Retinal pigment epithelial cell (primary cell): ENCODE data around the gene GPER1.
A peak's percentile ranks its signal among the peaks of the same experiment; 100 is the strongest.

ENCODE experiments used
- DNase-seq: peaks from one replicate; pipeline ENCODE4 v3.0.0-alpha.2; 2010; ENCODE audit warnings: low read depth
- H3K4me3 ChIP-seq: 2 replicates; pipeline ENCODE4 v1.5.1; 2011; ENCODE audit warnings: mild to moderate bottlenecking, low read length, control low read depth, moderate library complexity
- TF ChIP-seq, protein P1 (sequence below): conservative IDR thresholded peaks from 2 replicates; pipeline ENCODE4 v1.5.1; 2011; ENCODE audit warnings: low read depth, low read length, control low read depth, inconsistent platforms

Gene GPER1

DNA sequence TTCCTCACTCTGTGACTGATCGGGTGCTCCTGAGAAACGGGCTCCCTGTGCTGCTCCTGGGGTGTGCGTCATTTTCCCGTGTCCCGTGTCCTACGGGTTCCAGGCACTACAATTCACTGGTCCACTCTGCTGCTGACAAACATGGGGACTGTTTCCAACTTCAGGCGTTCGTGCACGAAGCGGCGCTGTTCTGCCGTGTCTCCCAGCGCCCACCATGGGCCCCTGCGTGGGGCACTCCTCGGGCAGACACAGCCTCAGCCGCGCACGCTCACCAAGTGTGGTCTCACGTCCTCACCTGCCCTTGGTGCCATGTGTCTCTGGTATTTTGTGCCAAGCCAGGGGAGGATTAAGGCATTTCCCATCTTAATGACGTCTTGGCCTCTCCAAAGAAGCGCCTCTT, 24.6 kb upstream of the GPER1 start:
- TF ChIP-seq, protein P1, sequence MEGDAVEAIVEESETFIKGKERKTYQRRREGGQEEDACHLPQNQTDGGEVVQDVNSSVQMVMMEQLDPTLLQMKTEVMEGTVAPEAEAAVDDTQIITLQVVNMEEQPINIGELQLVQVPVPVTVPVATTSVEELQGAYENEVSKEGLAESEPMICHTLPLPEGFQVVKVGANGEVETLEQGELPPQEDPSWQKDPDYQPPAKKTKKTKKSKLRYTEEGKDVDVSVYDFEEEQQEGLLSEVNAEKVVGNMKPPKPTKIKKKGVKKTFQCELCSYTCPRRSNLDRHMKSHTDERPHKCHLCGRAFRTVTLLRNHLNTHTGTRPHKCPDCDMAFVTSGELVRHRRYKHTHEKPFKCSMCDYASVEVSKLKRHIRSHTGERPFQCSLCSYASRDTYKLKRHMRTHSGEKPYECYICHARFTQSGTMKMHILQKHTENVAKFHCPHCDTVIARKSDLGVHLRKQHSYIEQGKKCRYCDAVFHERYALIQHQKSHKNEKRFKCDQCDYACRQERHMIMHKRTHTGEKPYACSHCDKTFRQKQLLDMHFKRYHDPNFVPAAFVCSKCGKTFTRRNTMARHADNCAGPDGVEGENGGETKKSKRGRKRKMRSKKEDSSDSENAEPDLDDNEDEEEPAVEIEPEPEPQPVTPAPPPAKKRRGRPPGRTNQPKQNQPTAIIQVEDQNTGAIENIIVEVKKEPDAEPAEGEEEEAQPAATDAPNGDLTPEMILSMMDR, result no peak
- no peak overlapping the region for H3K4me3 ChIP-seq
- no peak for DNase-seq

DNA sequence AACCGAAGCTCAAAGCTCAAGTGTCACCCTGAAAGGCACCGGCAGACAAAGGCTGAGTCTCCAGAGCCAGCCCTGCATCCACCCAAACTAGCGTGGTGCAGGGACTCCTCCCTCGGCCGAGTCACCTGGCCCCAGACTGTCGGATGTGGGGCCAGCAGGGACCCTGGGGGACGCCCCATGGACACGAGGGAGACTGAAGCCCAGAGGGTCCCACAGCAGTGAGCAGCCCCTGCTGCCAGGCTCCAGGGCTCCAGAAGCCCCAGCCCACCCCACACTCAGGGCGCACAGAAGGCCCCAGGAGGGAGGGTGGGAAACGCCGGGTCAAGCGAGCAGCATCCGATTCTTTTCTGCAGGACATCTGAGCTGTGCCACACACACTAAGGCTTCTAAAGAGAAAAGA, 23.3 kb upstream of the GPER1 start:
- DNase-seq, result no peak
- H3K4me3 ChIP-seq, result no peak overlapping the region
- TF ChIP-seq, protein P1, result no peak

DNA sequence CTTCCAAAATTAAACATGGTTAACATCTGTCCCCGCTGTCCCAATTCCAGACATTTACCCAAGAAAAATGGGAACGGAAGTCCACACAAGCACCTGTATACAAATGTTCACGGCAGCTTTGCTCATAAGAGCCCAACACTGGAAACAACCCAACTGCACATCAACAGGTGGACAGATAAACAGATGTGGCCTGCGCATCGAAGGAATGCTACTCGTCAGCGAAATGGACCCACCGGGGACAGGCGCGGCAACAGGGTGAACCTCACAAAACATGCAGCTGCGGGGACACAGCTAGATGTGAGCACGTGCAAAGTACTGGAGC, 22.7 kb upstream of the GPER1 start:
- H3K4me3 ChIP-seq, result no peak overlapping the region
- TF ChIP-seq, protein P1, result no peak
- no peak for DNase-seq

DNA sequence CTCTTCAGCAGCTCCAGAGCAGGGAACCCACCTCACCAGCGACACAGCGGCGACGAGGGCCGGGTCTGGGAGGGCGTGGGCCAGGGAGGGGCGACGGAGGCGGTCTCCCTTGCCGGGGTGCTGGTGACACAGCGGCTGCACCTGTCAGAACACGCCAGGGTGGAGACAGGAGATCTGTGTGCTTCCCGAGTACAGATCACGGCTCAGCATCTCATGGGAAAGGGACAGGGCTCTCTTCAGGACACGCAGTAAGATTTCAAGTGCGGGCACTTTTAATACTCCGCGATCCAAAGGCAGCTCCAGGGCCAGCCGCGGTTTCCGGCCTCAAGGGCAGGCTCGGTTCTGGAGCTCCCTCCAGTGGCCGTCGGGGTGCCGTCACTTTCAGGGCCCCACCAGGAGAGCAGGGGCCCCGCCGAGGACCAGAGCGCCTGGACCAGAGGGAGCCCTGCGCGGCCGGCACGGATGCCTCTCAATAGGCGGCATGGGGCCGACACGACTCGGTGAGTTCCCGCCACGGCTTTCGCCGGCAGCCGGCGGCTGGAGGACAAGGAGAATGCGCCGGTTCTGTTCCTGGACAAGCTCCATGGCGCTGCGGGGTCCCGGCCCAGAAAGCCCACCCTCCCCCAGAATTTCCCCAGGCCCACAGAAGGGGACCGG, 22.2 kb upstream of the GPER1 start:
- TF ChIP-seq, protein P1, result peak; percentile 91
- no peak overlapping the region for H3K4me3 ChIP-seq
- DNase-seq, result no peak

DNA sequence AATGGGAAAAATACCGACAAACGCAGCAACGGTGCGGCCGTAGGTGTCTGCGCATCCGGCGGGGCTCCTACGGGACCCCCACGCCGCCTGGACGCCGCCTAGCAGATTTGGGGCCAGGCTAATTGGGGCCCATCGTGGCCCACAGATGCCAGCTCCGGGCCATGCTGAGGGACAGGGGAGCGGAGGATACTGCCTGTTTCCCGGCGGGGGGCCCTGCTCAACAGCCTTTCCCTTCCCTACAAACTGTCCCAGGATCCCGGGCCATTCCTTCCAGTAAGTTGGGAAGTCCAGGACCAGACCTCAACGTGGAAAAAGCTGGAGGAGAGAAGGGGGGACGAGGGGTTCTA, 21.7 kb upstream of the GPER1 start:
- no peak overlapping the region for H3K4me3 ChIP-seq
- no peak for DNase-seq
- TF ChIP-seq, protein P1, result no peak

DNA sequence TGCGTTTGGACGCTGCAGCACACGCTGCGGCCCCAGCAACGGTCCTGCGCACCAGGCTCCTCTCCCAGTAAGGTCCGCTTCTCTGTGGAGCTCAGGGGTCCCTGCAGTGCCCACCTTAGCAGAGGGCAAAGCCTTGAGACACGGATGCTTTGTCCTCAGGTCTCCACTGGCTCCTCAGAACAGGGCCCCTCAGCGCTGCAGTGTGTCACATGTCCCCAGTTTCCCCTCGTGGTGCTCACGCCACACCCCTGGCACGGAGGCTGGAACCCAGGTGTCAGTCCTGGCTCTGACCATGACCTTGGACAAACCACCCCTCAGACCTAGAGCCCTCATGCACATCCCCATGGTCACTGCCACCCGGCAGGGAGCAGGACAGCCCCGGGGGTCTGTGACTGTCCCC, 19.9 kb upstream of the GPER1 start:
- TF ChIP-seq, protein P1, result no peak

DNA sequence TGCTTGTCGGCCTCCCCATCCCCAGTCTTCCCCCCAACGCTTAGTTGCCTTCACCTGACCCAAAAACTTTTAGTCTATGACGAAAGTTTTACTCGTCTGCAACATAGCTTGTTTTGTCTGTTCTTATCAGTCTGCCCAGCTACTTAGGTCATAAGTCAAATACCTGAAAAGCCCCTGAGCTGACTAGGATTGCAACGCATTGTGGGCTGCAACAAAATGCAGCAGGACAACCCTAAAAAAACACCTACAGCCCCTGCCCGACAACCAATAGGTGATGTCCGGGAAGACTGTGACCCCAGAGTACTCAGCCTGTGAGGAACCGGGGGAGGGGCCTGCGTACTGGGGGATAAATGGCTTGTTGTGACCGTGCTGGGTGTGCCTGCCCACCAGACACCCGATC, 19.3 kb upstream of the GPER1 start:
- DNase-seq, result no peak
- no peak overlapping the region for H3K4me3 ChIP-seq
- TF ChIP-seq, protein P1, result no peak

More for the DNA sequence above, 19.9 kb upstream of the GPER1 start:
- no peak overlapping the region for H3K4me3 ChIP-seq
- DNase-seq, result no peak
